ENCODE data around the gene TNS1.

DNA sequence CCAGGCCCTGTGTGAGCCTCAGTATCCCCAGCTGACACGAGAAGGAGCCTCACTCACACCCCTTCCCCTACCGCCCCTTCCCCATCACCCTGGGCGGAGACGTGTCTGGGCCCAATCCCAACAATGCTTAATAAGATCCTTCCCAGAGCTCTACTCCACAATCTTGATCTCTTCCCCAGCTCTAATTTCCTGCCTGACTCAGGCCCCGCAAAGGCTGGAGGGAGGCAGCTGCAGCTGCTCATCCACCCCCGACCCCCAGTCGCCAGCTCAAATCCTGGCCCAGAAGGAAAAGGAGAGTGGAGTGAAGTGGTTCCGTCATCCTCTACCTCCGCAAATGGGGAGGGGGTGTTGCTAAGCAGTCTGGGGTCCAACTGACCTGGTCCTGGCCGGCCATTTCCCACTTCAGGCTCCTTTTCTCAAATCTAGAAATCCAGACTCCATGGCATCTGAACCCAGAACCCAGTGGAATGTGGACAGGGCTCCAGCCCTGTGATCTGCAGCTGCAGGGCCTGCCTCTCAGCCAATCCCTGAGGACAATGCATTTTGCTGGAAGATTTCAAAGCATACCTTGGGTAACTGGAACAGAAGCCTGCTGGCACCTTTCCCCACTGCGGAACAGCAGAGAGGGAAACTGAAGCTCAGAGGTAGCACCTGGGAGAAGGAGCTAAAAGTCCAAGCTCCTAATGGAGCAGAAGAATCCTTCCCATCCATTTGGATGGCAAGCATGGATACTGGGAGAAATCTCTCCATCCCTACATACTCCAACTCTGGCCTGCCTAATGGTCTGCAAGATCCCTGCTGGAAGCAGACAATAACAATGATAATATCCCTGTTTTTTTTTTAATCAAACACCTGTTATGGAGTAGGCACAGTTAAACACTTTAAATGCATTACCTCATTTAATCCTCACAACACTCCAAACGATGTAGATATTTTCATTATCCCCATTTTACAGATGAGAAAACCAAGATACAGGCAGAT lies 5.6 kb upstream of the TNS1 start:
- TF ChIP-seq STAT6 (CRISPR knock-in tag; IDR thresholded peaks at IDR 0.05) (no peak), HNRNPH1 (optimal IDR thresholded peaks at IDR 0.05; ENCODE audit: low read depth, low read length) (no peak), NKRF (IDR thresholded peaks at IDR 0.05; ENCODE audit: borderline replicate concordance) (no peak), POLR2AphosphoS5 (IDR thresholded peaks at IDR 0.05; ENCODE audit: control insufficient read depth, insufficient read depth, low read depth, low read length) (no peak), MXI1 (IDR thresholded peaks at IDR 0.05; ENCODE audit: low read depth, low read length) (no peak), CTBP1 (IDR thresholded peaks at IDR 0.05; ENCODE audit: borderline replicate concordance) (no peak), ZNF174 (CRISPR knock-in tag; IDR thresholded peaks at IDR 0.05) (no peak), CEBPB (tag; IDR thresholded peaks at IDR 0.05) (no peak), ZNF121 (CRISPR knock-in tag; conservative IDR thresholded peaks at IDR 0.05) (no peak), ZNF253 (CRISPR knock-in tag; conservative IDR thresholded peaks at IDR 0.05) (no peak)
- TF ChIP-seq, protein P1, sequence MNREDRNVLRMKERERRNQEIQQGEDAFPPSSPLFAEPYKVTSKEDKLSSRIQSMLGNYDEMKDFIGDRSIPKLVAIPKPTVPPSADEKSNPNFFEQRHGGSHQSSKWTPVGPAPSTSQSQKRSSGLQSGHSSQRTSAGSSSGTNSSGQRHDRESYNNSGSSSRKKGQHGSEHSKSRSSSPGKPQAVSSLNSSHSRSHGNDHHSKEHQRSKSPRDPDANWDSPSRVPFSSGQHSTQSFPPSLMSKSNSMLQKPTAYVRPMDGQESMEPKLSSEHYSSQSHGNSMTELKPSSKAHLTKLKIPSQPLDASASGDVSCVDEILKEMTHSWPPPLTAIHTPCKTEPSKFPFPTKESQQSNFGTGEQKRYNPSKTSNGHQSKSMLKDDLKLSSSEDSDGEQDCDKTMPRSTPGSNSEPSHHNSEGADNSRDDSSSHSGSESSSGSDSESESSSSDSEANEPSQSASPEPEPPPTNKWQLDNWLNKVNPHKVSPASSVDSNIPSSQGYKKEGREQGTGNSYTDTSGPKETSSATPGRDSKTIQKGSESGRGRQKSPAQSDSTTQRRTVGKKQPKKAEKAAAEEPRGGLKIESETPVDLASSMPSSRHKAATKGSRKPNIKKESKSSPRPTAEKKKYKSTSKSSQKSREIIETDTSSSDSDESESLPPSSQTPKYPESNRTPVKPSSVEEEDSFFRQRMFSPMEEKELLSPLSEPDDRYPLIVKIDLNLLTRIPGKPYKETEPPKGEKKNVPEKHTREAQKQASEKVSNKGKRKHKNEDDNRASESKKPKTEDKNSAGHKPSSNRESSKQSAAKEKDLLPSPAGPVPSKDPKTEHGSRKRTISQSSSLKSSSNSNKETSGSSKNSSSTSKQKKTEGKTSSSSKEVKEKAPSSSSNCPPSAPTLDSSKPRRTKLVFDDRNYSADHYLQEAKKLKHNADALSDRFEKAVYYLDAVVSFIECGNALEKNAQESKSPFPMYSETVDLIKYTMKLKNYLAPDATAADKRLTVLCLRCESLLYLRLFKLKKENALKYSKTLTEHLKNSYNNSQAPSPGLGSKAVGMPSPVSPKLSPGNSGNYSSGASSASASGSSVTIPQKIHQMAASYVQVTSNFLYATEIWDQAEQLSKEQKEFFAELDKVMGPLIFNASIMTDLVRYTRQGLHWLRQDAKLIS (CRISPR knock-in tag; IDR thresholded peaks at IDR 0.05) = no peak
- TF ChIP-seq, protein P2, sequence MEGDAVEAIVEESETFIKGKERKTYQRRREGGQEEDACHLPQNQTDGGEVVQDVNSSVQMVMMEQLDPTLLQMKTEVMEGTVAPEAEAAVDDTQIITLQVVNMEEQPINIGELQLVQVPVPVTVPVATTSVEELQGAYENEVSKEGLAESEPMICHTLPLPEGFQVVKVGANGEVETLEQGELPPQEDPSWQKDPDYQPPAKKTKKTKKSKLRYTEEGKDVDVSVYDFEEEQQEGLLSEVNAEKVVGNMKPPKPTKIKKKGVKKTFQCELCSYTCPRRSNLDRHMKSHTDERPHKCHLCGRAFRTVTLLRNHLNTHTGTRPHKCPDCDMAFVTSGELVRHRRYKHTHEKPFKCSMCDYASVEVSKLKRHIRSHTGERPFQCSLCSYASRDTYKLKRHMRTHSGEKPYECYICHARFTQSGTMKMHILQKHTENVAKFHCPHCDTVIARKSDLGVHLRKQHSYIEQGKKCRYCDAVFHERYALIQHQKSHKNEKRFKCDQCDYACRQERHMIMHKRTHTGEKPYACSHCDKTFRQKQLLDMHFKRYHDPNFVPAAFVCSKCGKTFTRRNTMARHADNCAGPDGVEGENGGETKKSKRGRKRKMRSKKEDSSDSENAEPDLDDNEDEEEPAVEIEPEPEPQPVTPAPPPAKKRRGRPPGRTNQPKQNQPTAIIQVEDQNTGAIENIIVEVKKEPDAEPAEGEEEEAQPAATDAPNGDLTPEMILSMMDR (IDR thresholded peaks at IDR 0.05 in 2 of 3, conservative IDR thresholded peaks at IDR 0.05 in 1 of 3; ENCODE audit: insufficient read depth in 2 of 3, low read depth in 1 of 3, low read length in 3 of 3) = no peak

Data from K562 (cell line).